ENCODE measurements around the gene FGFR1OP2. TPM values are rescaled to one million over a fixed set of nuclear protein-coding genes. Genes with fewer than 3 reads are reported as not detected.

FGFR1OP2 gene
- total RNA-seq, 2 experiments from 2014 or later: 72.4 to 75.1 TPM

- DNase-seq: no peak
- H3K36me3 Mint-ChIP-seq (ENCODE audit: low read depth): peaks cover 25% of the 10 kb centered on the region
- H3K4me3 Mint-ChIP-seq: no peak overlapping the region
- H3K27me3 Mint-ChIP-seq: no peaks in the 10 kb centered on the region
- POLR2A ChIA-PET: no interaction called here
- intact Hi-C loops (cut with micrococcal nuclease): no loop called here
- TF ChIP-seq CTCF (IDR thresholded peaks at IDR 0.05): no peak
- no peaks in the 10 kb centered on the region for H3K4me1 Mint-ChIP-seq (ENCODE audit: low read depth)
- CTCF ChIA-PET: interaction anchor here (0.9 to 1.1 kb wide), 3 partner anchors 9 to 109 kb away, joined by 3 to 4 read pairs (median 3); no protein-coding TSS in a partner anchor
- ATAC-seq: no peak
- H3K9me3 Mint-ChIP-seq: no peaks in the 10 kb centered on the region
- H3K27ac Mint-ChIP-seq: no peak overlapping the region
Observed at GRCh38 chr12:26994109-26994508, 55.8 kb downstream of the FGFR1OP2 start.

- DNase-seq (no peak), ATAC-seq (no peak)
- H3K27me3 Mint-ChIP-seq: no peaks in the 10 kb centered on the region
- ChIA-PET CTCF (no interaction called here), POLR2A (interaction anchor here (1.3 kb wide), 1 partner anchor 15 kb away, joined by 3 read pairs; no protein-coding TSS in a partner anchor)
- intact Hi-C loops (cut with micrococcal nuclease): no loop called here
- no peaks in the 10 kb centered on the region for H3K9me3 Mint-ChIP-seq
- H3K4me1 Mint-ChIP-seq (ENCODE audit: low read depth): peaks cover 1% of the 10 kb centered on the region
- H3K27ac Mint-ChIP-seq: no peak overlapping the region
- peaks cover 26% of the 10 kb centered on the region for H3K36me3 Mint-ChIP-seq (ENCODE audit: low read depth)
- TF ChIP-seq CTCF (IDR thresholded peaks at IDR 0.05): no peak
- no peak overlapping the region for H3K4me3 Mint-ChIP-seq
Observed at GRCh38 chr12:26995706-26996105, 57.4 kb downstream of the FGFR1OP2 start.

GRCh38 chr12:26997003-26997402 is 58.7 kb downstream of the FGFR1OP2 start:
- ChIA-PET CTCF (interaction anchor here (0.9 to 1.7 kb wide), 2 partner anchors 17 to 112 kb away, joined by 3 to 6 read pairs; partner anchors contain the start of gene TM7SF3), POLR2A (interaction anchor here (1.0 to 1.3 kb wide), 2 partner anchors 8 to 16 kb away, joined by 3 read pairs; no protein-coding TSS in a partner anchor)
- intact Hi-C loops (cut with micrococcal nuclease): no loop called here
- Mint-ChIP-seq H3K36me3 (ENCODE audit: low read depth) (peaks cover 25% of the 10 kb centered on the region), H3K4me3 (no peak overlapping the region), H3K9me3 (no peaks in the 10 kb centered on the region), H3K27ac (no peak overlapping the region), H3K27me3 (no peaks in the 10 kb centered on the region), H3K4me1 (ENCODE audit: low read depth) (peaks cover 8% of the 10 kb centered on the region)
- ATAC-seq: no peak
- TF ChIP-seq CTCF (IDR thresholded peaks at IDR 0.05): no peak
- DNase-seq: no peak

GRCh38 chr12:27000961-27001360 is 62.7 kb downstream of the FGFR1OP2 start:
- no peak for ATAC-seq
- POLR2A ChIA-PET: interaction anchor here (1.2 kb wide), 1 partner anchor 13 kb away, joined by 4 read pairs; the partner anchor contains the start of gene TM7SF3
- intact Hi-C loops (cut with micrococcal nuclease): no loop called here

More at GRCh38 chr12:27000961-27001360, 62.7 kb downstream of the FGFR1OP2 start:
- peaks cover 17% of the 10 kb centered on the region for H3K36me3 Mint-ChIP-seq (ENCODE audit: low read depth)
- CTCF ChIA-PET: interaction anchor here (0.8 to 4.2 kb wide), 5 partner anchors 8 to 116 kb away, joined by 3 to 21 read pairs (median 3); partner anchors contain the start of gene TM7SF3
- no peak overlapping the region for H3K27ac Mint-ChIP-seq
- H3K4me3 Mint-ChIP-seq: no peak overlapping the region
- no peak for DNase-seq
- no peak for TF ChIP-seq CTCF (IDR thresholded peaks at IDR 0.05)
- no peaks in the 10 kb centered on the region for H3K9me3 Mint-ChIP-seq
- H3K4me1 Mint-ChIP-seq (ENCODE audit: low read depth): peaks cover 12% of the 10 kb centered on the region
- H3K27me3 Mint-ChIP-seq: no peaks in the 10 kb centered on the region

All from activated CD8-positive, alpha-beta T cell treated with anti-CD3 and anti-CD28 coated beads for 36 hours (primary cell).